Pancreas (tissue), 10 donors: ENCODE measurements around the gene NLGN1. TPM values are rescaled to one million over a fixed set of nuclear protein-coding genes. Genes with fewer than 3 reads are reported as not detected.

Experiments
- ATAC-seq, 4 donors: fragments of 200-7000 bp; cut with Tn5 transposase; one replicate each; pipeline versions ENCODE4 v1.8.0 to v1.9.1; 2020; ENCODE audit warnings: mild to moderate bottlenecking in 4 of 4, moderate library complexity in 4 of 4
- DNase-seq, 6 donors: peaks; one replicate each; pipeline ENCODE4 v3.0.0-alpha.2; 2020
- FAIRE-seq: peaks from 2 replicates; lab custom pipeline; 2012; peaks lifted over from hg19 to GRCh38; lab: Jason Lieb, UNC
- H3K27ac ChIP-seq, 4 donors: fragments of 200-600 bp; sonication (generic); 1 replicate in 3 of 4; 2 replicates in 1 of 4; pipeline versions ENCODE4 v1.5.0 to v1.8.0; 2020
- H3K27me3 ChIP-seq, 4 donors: fragments of 200-600 bp; one replicate each; pipeline ENCODE4 v1.8.0; 2021
- H3K36me3 ChIP-seq, 3 donors: fragments of 200-600 bp; sonication (generic) in 1 of 3; one replicate each; pipeline versions ENCODE4 v1.5.0 to v1.8.0; 2020 to 2021
- H3K4me1 ChIP-seq, 3 donors: fragments of 200-600 bp; one replicate each; pipeline ENCODE4 v1.8.0; 2021
- H3K4me3 ChIP-seq, 4 donors: fragments of 200-600 bp; sonication (generic) in 2 of 4; one replicate each; pipeline versions ENCODE4 v1.5.0 to v1.8.0; 2020 to 2021
- H3K9me3 ChIP-seq, 4 donors: fragments of 200-600 bp; one replicate each; pipeline ENCODE4 v1.8.0; 2021
- CTCF ChIP-seq, 4 donors: fragments of 200-600 bp; sonication (generic) in 3 of 4; IDR thresholded peaks; one replicate each; pipeline versions ENCODE4 v1.5.0 to v1.8.0; 2021; ENCODE audit warnings: antibody characterized with exemption in 4 of 4
- WGBS, 2 donors: extraction: QIAGEN DNeasy Blood & Tissue Kit; methylation state at CpG; one replicate each; pipeline ENCODE4 v1.1.7; 2013; 5-methylcytosine and 5-hydroxymethylcytosine counted together
- intact Hi-C, 3 donors: fragments of 100-400 bp; cut with DNase I; formaldehyde crosslinking; loops; one replicate each; pipeline versions ENCODE4 v1.11.1 to v1.14.2; 2022
- polyA plus RNA-seq, 2 donors: library from polyadenylated mRNA; stranded (reverse); fragments of 200-250 nt; gene quantifications; one replicate each; pipeline ENCODE4 v1.2.3, GENCODE V29; 2013
- total RNA-seq, 6 donors: library from RNA; stranded (reverse); fragmentation: NEBNext Ultra II Directional in 4 of 6; extraction: Animal tissue kit (Norgen Biotek cat#: 25700) in 4 of 6; gene quantifications; one replicate each; pipeline versions ENCODE4 v1.2.1 to v1.2.4, GENCODE V29; 2021 to 2023
- donor health status: healthy with polysubstance abuse.
- donor health status: DM: no; HTN: no; CAD: no; lungs with moderate emphysema.
- donor health status: DM: no; HTN: no; CAD: no.
- donor health status: control.
- donor health status: control.
- donor health status: Bipolar disorder and iron deficiency.
- donor health status: DM: yes; HTN: yes; CAD: no.
- donor health status: DM: no; HTN: no; CAD: no.
- donor health status: DM: no; HTN: no; CAD: no.
- donor health status: DM: yes; HTN: yes; CAD: no.

Gene NLGN1
- total and polyA plus RNA-seq, 8 donors: 0.49 to 2.3 (median 0.84) TPM

GRCh38 chr3:174192471-174192870, 794.9 kb downstream of the NLGN1 start:
- no peak for DNase-seq
- no peaks in the 10 kb centered on the region for H3K4me1 ChIP-seq
- 66 to 78% methylated on average over 2 of the region's 2 CpGs for WGBS, 2 donors
- no peaks in the 10 kb centered on the region for H3K36me3 ChIP-seq
- no peak for ATAC-seq
- H3K9me3 ChIP-seq: no peaks in the 10 kb centered on the region
- no peaks in the 10 kb centered on the region for H3K27me3 ChIP-seq
- intact Hi-C loops: no loop called here
- no peak overlapping the region for H3K27ac ChIP-seq
- FAIRE-seq: no peak
- no peak overlapping the region for H3K4me3 ChIP-seq
- TF ChIP-seq CTCF (IDR thresholded peaks at IDR 0.05): no peak

- no peak overlapping the region for H3K27ac ChIP-seq
- intact Hi-C loops: no loop called here
- H3K27me3 ChIP-seq: no peaks in the 10 kb centered on the region
- no peaks in the 10 kb centered on the region for H3K9me3 ChIP-seq
- DNase-seq (no peak), FAIRE-seq (no peak), ATAC-seq (no peak)
- no peak overlapping the region for H3K4me3 ChIP-seq
- no peak for TF ChIP-seq CTCF (IDR thresholded peaks at IDR 0.05)
- H3K4me1 ChIP-seq: no peaks in the 10 kb centered on the region
- no peaks in the 10 kb centered on the region for H3K36me3 ChIP-seq
Measured at GRCh38 chr3:174193604-174194003, 796.1 kb downstream of the NLGN1 start.

GRCh38 chr3:174197416-174197815, 799.9 kb downstream of the NLGN1 start:
- Histone ChIP-seq H3K36me3 (no peaks in the 10 kb centered on the region), H3K4me1 (no peaks in the 10 kb centered on the region), H3K27me3 (no peaks in the 10 kb centered on the region), H3K27ac (no peak overlapping the region), H3K9me3 (no peaks in the 10 kb centered on the region), H3K4me3 (no peak overlapping the region)
- FAIRE-seq: no peak
- WGBS, 2 donors: 74 to 86% methylated on average over 5 of the region's 5 CpGs
- ATAC-seq: no peak
- TF ChIP-seq CTCF (IDR thresholded peaks at IDR 0.05): no peak
- DNase-seq: no peak
- intact Hi-C loops: no loop called here

- DNase-seq (no peak), ATAC-seq (no peak), FAIRE-seq (no peak)
- Histone ChIP-seq H3K27ac (no peak overlapping the region), H3K9me3 (no peaks in the 10 kb centered on the region), H3K4me1 (no peaks in the 10 kb centered on the region), H3K27me3 (no peaks in the 10 kb centered on the region), H3K4me3 (no peak overlapping the region), H3K36me3 (no peaks in the 10 kb centered on the region)
- WGBS, 2 donors: 19% methylated on average over 1 of the region's 1 CpG
- no peak for TF ChIP-seq CTCF (IDR thresholded peaks at IDR 0.05)
- intact Hi-C loops: no loop called here
Measured at GRCh38 chr3:174198199-174198598, 800.7 kb downstream of the NLGN1 start.

GRCh38 chr3:174199696-174200095, 802.2 kb downstream of the NLGN1 start:
- no peak overlapping the region for H3K27ac ChIP-seq
- no peaks in the 10 kb centered on the region for H3K4me1 ChIP-seq
- DNase-seq (no peak), ATAC-seq (no peak), FAIRE-seq (no peak)
- H3K36me3 ChIP-seq: no peaks in the 10 kb centered on the region
- no peaks in the 10 kb centered on the region for H3K9me3 ChIP-seq
- no peak overlapping the region for H3K4me3 ChIP-seq
- 60 to 93% methylated on average over 1 of the region's 1 CpG for WGBS, 2 donors
- no peaks in the 10 kb centered on the region for H3K27me3 ChIP-seq
- intact Hi-C loops: no loop called here
- TF ChIP-seq CTCF (IDR thresholded peaks at IDR 0.05): no peak
